RPMI8226 (cell line): ENCODE results near the gene OCRL.
A peak's percentile ranks its signal among the peaks of the same experiment; 100 is the strongest.

Experiments used
- DNase-seq: peaks from one replicate; pipeline ENCODE4 v3.0.0-alpha.2; 2015

OCRL gene

GRCh38 chrX:129540068-129540653, at the start of gene OCRL:
Gene OCRL, plus strand, starts transcription at chrX:129540259. Its CDS starts 181 bp downstream, at chrX:129540440.
- DNase-seq, result peak; percentile 81

- DNase-seq, result no peak
These were observed 49.7 kb upstream of the OCRL start for GRCh38 chrX:129490330-129490729.

DNA sequence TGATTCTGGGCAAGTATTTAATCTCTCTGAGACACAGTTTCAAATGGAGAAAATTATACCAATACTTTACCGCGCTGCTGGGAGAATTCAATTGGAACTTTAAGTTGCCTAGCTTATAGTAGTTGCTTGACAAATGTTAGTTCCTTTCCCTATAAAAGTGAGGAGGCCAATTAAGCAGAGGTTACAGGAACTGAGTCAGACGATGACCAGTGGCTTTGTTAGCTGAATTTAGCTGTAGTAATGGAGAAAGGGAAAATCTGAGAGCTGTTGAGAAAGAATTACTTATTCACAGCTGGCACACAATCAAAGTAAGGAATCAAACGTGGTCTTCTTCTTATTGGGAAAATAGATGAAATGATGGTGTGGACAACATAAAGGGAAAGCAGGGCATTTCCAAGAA, 46.4 kb upstream of the OCRL start:
- DNase-seq, result no peak

DNA sequence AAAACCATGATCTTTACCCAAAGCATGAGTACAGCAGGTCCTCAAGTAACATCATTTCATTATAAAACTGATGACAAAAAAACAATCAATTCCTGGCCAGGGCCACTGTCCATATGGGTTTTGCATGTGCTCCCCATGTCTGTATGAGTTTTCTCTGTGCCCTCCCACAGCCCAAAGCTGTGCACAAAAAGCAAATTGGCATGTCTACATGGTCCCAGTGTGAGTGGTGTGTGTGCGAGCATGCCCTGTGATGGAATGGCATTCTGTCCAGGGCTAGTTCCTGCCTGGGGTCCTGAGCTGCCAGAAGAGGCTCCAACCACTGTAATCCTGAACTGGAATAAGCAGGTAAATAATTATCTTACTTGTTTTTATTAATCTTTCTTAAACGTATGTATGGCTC, 45.2 kb upstream of the OCRL start:
- no peak for DNase-seq

DNA sequence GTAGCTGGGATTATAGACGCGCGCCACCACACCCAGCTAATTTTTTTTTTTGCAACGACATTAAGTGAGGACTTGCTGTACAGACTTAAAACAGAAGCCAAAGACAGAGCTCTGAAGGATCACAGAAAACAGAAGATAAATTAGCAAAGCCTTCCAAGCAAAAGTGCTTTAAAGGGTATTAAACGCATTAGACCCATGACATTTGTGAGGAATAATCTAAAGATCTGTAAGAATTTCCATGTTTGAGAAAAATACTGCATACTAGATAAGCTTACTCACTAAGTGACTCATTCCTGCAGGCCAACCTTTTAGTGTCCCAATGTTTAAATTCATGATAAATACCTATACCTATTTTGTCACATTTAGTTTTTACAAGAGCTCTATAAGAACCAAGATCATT, 44.2 kb upstream of the OCRL start:
- DNase-seq, result no peak

- no peak for DNase-seq
These were observed 43.4 kb upstream of the OCRL start for GRCh38 chrX:129496625-129497024.

- no peak for DNase-seq
These were observed 42.8 kb upstream of the OCRL start for GRCh38 chrX:129497146-129497843.

DNA sequence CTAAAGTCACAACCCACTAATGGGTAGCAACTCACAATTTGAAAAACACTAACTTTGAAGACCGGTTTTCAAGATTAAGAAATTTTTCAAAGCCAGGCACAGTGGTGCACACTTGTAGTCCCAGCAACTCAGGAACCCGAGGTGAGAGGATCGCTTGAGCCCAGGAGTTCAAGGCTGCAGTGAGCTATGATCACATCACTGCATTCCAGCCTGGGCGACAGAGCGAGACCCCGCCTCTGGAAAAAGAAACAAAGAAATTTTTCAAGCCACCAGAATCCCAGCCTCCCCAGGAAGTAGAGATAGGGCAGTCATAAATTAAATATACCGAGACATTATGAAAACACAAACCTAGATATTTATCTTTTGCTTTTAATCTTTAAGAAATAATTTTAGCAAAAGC, 29.7 kb upstream of the OCRL start:
- DNase-seq, result no peak

DNA sequence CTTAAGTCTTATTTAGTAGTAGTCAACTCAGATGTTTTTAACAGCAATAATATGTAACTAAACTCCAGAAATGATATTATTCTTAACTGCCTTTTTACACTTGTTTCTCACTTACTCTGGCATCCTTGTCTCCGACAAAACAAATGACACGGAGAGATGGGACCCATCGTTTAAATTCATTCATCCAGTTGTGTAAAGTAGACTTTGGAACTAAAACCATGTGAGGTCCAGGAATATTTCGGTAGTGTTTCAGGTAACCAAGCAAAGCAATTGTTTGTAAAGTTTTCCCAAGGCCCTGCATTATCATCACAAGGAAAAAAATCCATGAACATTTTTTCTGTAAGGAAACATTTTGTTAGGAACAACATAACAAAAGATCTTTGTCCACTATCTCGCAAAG, 28.4 kb upstream of the OCRL start:
- DNase-seq, result no peak

DNA sequence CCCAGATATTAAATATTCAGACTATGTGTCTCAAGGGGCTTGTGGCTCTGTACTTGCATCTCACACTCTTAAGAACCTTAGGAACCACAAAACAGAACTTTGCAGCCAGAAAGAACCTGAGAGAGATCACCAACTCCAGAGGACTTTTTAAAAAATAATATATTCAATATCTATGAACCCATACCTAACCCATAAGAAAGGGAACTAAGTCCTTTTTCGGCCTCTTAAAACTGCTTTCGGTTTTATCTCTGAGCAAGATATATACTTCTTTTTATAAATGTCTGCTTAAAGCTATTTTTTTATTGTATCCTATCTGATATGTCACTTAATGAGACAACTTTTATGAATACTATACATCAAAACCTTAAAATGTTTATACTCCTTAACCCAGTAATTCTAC, 27.6 kb upstream of the OCRL start:
- DNase-seq, result no peak

- DNase-seq, result no peak
These were observed 23.7 kb upstream of the OCRL start for GRCh38 chrX:129516402-129516801.

DNA sequence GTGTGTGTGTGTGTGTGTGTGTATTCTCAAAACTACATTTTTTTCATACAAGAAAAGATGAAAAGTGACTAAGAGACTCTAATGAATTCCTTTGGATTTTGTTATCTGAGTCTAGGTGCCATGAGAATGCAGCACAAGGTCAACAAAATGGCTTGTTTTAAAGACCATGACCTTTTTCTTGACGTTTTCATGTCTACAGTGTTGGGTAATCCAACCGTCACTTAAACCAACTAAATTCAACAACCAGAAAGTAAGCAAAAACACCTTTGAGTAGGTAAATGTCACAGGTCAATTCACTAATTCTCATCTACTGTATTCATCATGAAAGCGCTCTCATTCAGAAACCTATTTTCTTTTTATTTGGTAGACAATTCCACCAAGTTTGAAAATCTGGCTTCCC, 19.9 kb upstream of the OCRL start:
- no peak for DNase-seq

- DNase-seq, result peak; percentile 15
These were observed 17.6 kb upstream of the OCRL start for GRCh38 chrX:129522184-129523078.

DNA sequence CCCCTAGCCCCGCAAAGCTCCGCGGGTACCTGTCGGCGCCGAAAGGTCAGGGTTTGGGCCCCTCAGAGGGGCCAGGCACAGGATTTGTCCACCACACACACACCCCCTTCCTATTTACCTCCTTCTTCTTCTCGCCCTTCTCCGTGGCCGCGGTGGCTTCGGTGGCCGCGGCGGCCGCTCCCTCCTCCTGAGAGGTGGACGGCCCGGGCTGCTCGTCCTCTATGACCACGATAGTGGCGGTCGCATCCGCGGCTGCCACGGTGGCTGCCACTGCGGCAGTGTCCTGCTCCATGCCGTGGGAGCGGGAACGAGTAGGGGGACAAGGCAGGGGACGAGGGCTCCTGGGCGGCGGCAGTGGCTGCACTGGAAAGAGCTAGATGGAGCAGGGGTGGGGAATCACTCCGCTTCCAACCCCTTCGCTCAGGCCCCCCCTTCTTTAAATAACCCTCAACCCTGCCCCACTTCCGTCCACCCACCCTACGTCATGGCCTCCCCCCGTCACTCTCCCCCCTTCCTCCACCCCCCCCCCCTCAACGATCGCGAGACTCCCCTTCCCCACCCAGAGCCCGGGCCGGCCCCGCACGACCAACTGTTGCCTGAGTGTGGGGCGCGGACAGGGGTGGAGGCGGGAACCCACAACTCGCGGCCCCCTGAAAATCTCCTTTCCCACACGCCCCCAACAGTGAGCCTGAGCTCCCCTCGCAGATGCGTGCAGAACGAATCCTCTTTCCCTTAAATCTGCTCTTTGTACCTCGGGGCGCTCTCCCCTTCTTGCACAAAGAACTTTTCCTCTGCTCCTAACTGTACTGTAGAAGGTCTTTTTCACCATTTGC, 16.8 kb upstream of the OCRL start, which contains the start of gene SMARCA1:
Gene SMARCA1, minus strand, starts transcription at position 412 of the 833 bp plus-strand sequence. Its CDS starts 120 bp downstream, at position 292.
- DNase-seq, result peak; percentile 8

DNA sequence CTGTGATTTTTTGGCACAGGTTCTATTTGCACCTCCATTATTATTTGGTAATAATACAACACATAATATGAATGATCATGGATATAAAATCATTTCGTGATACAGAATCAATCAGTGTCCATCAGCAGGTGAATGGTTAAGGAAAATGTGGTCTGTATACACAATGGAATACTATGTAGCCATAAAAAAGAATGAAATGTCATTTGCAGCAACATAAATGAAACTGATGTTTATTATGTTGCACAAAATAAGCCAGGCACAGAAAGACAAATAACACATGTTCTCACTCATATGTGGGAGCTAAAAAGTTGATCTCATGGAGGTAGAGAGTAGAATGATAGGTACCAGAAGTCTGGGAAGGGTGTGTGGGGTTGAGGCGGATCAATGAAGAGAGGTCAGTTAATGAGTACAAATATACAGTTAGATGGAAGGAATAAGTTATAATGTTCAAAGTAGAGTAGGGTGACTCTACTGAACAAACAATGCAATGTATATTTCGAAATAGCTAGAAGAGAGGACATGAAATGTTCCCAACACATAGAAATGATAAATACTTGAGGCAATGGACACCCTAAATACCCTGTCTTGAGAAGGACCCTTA, 15.7 kb upstream of the OCRL start:
- DNase-seq, result no peak

- peak; percentile 40 for DNase-seq
These were observed 14.9 kb upstream of the OCRL start for GRCh38 chrX:129525162-129525561.

DNA sequence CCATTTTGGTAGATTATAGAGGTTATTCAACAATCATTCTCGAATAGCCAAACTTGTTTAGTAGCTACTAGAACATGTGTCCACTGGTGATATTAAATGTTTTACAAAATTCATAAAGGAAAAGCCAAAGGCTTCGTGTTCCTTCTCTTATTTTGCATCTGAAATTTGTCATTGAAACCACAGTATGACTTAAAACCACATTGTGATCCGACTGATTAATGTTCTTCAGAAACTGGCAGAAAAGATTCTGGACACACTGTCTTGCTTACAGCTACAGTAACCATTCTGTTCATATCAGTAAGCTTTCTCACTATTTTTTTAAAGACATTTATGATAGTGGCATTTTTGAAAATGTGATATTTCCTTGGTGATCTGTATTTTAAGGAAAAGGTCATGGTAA, 14.2 kb upstream of the OCRL start:
- no peak for DNase-seq

DNA sequence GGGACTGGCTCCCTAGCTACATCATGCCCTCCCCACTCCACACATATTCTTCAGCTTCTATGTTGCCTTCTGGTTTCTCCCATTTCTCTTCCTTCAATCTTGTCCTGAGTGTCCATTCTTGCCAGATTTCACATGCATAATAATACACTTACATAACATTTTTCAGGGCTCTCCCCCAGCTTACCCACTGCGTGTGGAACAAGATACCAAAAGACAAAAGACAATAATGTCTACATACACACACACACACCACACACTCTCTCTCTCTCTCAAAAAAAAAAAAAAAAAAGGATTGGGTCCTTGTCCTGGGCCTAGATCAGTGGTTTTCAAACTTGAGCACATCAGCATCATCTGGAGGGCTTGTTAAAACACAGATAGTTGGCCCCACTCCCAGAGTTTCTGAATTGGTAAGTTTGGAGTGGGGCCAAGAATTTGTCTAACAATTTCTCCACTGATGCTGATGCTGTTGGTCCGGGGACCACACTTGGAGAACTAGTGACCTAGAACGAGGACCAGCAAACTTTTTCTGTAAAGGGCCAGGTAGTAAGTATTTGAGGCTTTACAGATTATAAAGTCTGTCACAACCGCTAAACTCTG, 10.3 kb upstream of the OCRL start:
- peak; percentile 94 for DNase-seq

GRCh38 chrX:129530410-129530809, 9.6 kb upstream of the OCRL start:
- peak; percentile 73 for DNase-seq

GRCh38 chrX:129531132-129531531, 8.9 kb upstream of the OCRL start:
- DNase-seq, result peak; percentile 41

DNA sequence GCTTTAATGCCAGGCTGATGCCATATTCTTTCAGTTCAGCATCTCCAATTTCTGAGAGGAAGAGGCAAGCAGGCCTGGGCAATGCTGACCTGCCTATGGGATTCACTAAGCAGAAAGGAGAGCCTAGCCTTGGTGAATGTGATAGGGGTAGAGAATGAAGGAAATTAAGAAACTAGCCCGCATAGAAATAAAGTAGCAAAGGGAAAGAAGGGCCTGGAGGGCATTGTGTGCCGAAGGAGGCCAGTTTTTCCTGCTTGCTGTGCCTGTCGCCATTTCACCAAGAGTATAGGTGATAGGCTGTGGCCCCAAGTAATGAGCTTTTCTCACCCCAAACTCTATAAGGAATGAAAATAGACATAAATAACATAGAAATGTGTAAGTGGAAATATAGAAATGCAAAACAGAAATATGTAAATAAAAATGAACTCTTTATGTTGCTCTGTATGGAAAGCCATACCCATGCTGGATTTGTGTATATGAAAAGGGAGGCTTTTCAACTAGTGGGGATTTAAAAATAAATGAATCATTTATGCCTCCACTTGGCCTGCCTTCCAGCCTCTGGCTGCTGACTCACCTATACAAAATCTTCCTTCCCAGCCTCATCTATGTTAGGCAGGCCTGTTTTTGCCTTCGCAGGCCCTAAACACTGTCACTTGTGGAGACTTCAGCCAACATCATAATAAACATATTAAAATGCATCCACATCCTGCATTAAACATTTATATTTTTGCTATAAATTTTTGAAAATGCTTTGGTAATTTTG, 5.1 kb upstream of the OCRL start:
- no peak for DNase-seq
